IMR-90 (cell line): ENCODE measurements around the gene OR2V2.
"Not testable (repeated sequence)": the region's sequence is repeated elsewhere in the genome, so short reads cannot be mapped to it uniquely, and the experiment has no call there.

ENCODE experiments used
- CEBPB ChIP-seq: IDR thresholded peaks from 2 replicates; pipeline ENCODE4 v1.6.1; 2012; ENCODE audit warnings: low read depth, low read length, improper control_type of control experiment
- CTCF ChIP-seq: conservative IDR thresholded peaks from 2 replicates; pipeline ENCODE4 v1.5.1; 2012; ENCODE audit warnings: mild to moderate bottlenecking, low read depth, low read length, improper control_type of control experiment
- ELK1 ChIP-seq: fragments of 150-350 bp; IDR thresholded peaks from 2 replicates; pipeline ENCODE4 v1.6.1; 2016; ENCODE audit warnings: low read depth, mild to moderate bottlenecking, low read length, moderate library complexity, borderline replicate concordance
- MAFK ChIP-seq: IDR thresholded peaks from 2 replicates; pipeline ENCODE4 v1.6.1; 2012; ENCODE audit warnings: low read depth, low read length, improper control_type of control experiment
- MAZ ChIP-seq: IDR thresholded peaks from 2 replicates; pipeline ENCODE4 v1.6.1; 2012; ENCODE audit warnings: low read depth, mild to moderate bottlenecking, low read length, improper control_type of control experiment, moderate library complexity, borderline replicate concordance
- MXI1 ChIP-seq: IDR thresholded peaks from 2 replicates; pipeline ENCODE4 v1.6.1; 2012; ENCODE audit warnings: low read depth, mild to moderate bottlenecking, low read length, moderate library complexity, borderline replicate concordance
- POLR2A ChIP-seq: IDR thresholded peaks from 2 replicates; pipeline ENCODE4 v1.6.1; 2012; ENCODE audit warnings: mild to moderate bottlenecking, low read depth, low read length
- RAD21 ChIP-seq: IDR thresholded peaks from 2 replicates; pipeline ENCODE4 v1.6.1; 2012; ENCODE audit warnings: low read length, improper control_type of control experiment
- RCOR1 ChIP-seq: IDR thresholded peaks from 2 replicates; pipeline ENCODE4 v1.6.1; 2012; ENCODE audit warnings: mild to moderate bottlenecking, low read length, improper control_type of control experiment; ENCODE audit not compliant: insufficient replicate concordance
- RFX5 ChIP-seq: IDR thresholded peaks from 2 replicates; pipeline ENCODE4 v1.8.0; 2012; ENCODE audit warnings: low read depth, mild to moderate bottlenecking, low read length, moderate library complexity
- SMC3 ChIP-seq: fragments of 150-350 bp; IDR thresholded peaks from 2 replicates; pipeline ENCODE4 v1.6.1; 2016; ENCODE audit warnings: low read depth, mild to moderate bottlenecking, antibody characterized with exemption, low read length, moderate library complexity

- TF ChIP-seq CTCF, POLR2A, RAD21, MAFK, RCOR1, MAZ, RFX5, CEBPB, SMC3, MXI1, ELK1: not testable (repeated sequence)
These were observed 43.2 kb upstream of the OR2V2 start for GRCh38 chr5:181104259-181104568.
